Naive B cell (primary cell): ENCODE data around the gene RAB41. TPM values are rescaled to one million over a fixed set of nuclear protein-coding genes. Genes with fewer than 3 reads are reported as not detected.
"Not testable (repeated sequence)": the region's sequence is repeated elsewhere in the genome, so short reads cannot be mapped to it uniquely, and the experiment has no call there.

Experiments used
- ATAC-seq, 2 donors: fragments of 150-1000 bp; cut with Tn5 transposase; 2 replicates each; pipeline ENCODE4 v1.10.0; 2021; ENCODE audit warnings: low read depth in 2 of 2, mild to moderate bottlenecking in 2 of 2, moderate library complexity in 2 of 2
- DNase-seq: peaks from one replicate; pipeline ENCODE4 v3.0.0; 2022
- H3K27ac Mint-ChIP-seq, 6 donors: one replicate each; pipeline ENCODE4 v1.8.0; 2020 to 2022; ENCODE audit warnings: mild to moderate bottlenecking in 6 of 6, mixed read lengths in 6 of 6, moderate library complexity in 5 of 6, inconsistent platforms in 2 of 6
- H3K27me3 Mint-ChIP-seq, 3 donors: one replicate each; pipeline ENCODE4 v1.8.0; 2021 to 2022; ENCODE audit warnings: mixed read lengths in 3 of 3, mild to moderate bottlenecking in 1 of 3
- H3K36me3 Mint-ChIP-seq, 2 donors: one replicate each; pipeline ENCODE4 v1.8.0; 2020 to 2022; ENCODE audit warnings: mixed read lengths in 2 of 2, inconsistent platforms in 1 of 2, mild to moderate bottlenecking in 1 of 2
- H3K4me1 Mint-ChIP-seq, 3 donors: one replicate each; pipeline ENCODE4 v1.8.0; 2020 to 2022; ENCODE audit warnings: mixed read lengths in 3 of 3, inconsistent platforms in 1 of 3, mild to moderate bottlenecking in 1 of 3, moderate library complexity in 1 of 3
- H3K4me3 Mint-ChIP-seq, 8 donors: one replicate each; pipeline ENCODE4 v1.8.0; 2020 to 2022; ENCODE audit warnings: mild to moderate bottlenecking in 8 of 8, mixed read lengths in 8 of 8, moderate library complexity in 8 of 8, inconsistent platforms in 2 of 8
- H3K9me3 Mint-ChIP-seq, 7 donors: one replicate each; pipeline ENCODE4 v1.8.0; 2020 to 2022; ENCODE audit warnings: mixed read lengths in 7 of 7, mild to moderate bottlenecking in 5 of 7, inconsistent platforms in 2 of 7, moderate library complexity in 1 of 7
- polyA plus RNA-seq, 6 donors: library from polyadenylated mRNA; unstranded; fragments of 300-500 nt; fragmentation: Illumina TruSeq; gene quantifications; one replicate each; pipeline ENCODE4 v1.2.3, GENCODE V29; 2021; ENCODE audit warnings: low read depth in 6 of 6

Gene RAB41
- polyA plus RNA-seq = under 1 TPM in 1 of 6 donors, not detected in 5; 0.26 TPM

DNA sequence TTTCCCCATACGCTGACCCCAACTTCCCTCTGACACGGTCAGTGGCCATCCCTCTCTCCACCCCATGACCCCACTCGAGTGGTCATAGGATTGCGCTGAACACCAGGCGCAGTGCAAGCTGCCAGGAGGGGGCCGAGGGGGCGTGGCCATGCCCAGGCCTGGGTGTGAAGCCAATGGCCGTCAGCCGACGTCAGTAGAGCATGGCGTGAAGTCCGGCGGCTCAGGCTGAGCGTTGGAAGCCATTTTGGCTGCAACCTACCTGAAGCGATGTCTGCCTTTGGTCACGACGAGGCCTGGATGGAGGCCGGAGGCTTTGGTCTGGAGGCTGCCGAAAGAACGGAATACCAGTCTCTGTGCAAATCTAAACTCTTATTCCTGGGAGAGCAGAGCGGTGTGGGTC lies at the start of gene RAB41:
TSS of gene RAB41 (plus strand) at position 222 of the 400 bp plus-strand sequence. CDS start at position 268, 46 bp downstream.
- peaks cover 0 to 9% of the 10 kb centered on the region in 2 donors for H3K36me3 Mint-ChIP-seq
- no peak for ATAC-seq
- no peaks in the 10 kb centered on the region for H3K4me1 Mint-ChIP-seq
- no peak within 1 kb of the TSS for H3K4me3 Mint-ChIP-seq
- DNase-seq = no peak
- H3K27ac Mint-ChIP-seq = no peak within 1 kb of the TSS
- peaks cover 0 to 3% (median 0%) of the 10 kb centered on the region in 7 donors for H3K9me3 Mint-ChIP-seq
- no peaks in the 10 kb centered on the region for H3K27me3 Mint-ChIP-seq

DNA sequence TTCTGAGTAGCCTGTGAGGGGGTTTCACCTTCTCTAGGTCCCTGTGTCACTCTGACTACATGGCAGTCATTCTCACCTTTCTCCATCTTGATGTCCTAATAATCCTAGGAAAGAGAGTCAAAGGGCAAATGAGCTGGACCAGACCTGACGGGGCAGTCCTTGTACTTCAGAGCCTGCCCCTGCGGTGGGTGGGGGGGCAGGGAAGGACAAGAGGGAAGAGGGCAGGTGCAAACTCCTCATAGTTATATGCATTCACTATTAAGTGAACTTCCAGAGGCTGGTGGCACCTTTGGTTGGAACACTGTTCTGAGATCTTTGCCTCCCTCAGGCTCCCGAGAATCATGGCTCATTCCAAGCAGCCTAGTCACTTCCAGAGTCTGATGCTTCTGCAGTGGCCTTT lies 47.6 kb upstream of the RAB41 start, which contains the start of gene AWAT1:
TSS of gene AWAT1 (plus strand) at position 301 of the 400 bp plus-strand sequence. CDS start at position 342, 41 bp downstream.
- Mint-ChIP-seq H3K27ac (peak within 1 kb of the TSS in 2 of 6 donors; percentile 43 to 51), H3K36me3 (no peaks in the 10 kb centered on the region), H3K4me3 (no peak within 1 kb of the TSS), H3K9me3 (peaks cover 0 to 4% (median 0%) of the 10 kb centered on the region in 7 donors), H3K27me3 (peaks cover 0 to 10% (median 0%) of the 10 kb centered on the region in 3 donors), H3K4me1 (no peaks in the 10 kb centered on the region)
- DNase-seq (no peak), ATAC-seq (no peak)

DNA sequence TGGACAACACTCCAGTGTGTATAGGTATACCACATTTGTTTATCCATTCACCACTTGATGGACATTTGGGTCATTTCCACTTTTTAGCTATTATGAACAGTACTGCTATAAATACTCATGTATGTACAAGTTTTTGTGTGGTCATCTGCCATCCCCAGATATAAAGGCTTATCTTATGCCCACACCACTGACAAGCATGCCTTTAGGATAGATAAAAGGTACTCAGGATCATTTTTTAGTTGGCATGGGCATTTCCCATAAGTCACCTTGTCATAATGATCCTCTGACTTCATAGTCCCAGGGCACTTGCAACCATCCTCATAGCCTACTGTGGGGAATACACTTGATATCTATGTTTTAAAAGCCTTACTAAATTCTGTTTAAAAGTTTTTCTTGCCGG lies 41.2 kb upstream of the RAB41 start:
- ATAC-seq (no peak), DNase-seq (no peak)
- no peak overlapping the region for H3K27ac Mint-ChIP-seq
- no peaks in the 10 kb centered on the region for H3K4me1 Mint-ChIP-seq
- H3K9me3 Mint-ChIP-seq = no peaks in the 10 kb centered on the region
- H3K27me3 Mint-ChIP-seq = peaks cover 0 to 4% (median 0%) of the 10 kb centered on the region in 3 donors
- H3K4me3 Mint-ChIP-seq = no peak overlapping the region
- H3K36me3 Mint-ChIP-seq = no peaks in the 10 kb centered on the region

DNA sequence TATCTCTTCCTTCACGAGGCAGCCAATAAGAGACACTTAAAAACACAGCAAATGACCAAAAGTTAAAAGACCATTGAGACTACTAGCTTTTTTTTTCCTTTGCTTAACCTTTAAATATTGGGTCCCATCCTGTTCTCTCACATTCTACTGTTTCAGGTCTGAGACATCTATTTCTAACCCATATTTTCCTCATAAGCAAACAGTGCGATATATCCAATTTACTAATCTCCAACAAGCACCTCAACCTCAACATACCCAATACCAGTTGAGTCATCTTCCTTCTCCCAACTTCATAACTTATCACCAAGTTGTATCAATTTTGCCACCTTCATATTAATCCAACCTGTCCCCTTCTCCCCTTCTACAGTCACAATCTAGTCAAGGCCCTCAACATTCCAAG lies 40.5 kb upstream of the RAB41 start:
- no peak for ATAC-seq
- Mint-ChIP-seq H3K27ac (no peak overlapping the region), H3K9me3 (no peaks in the 10 kb centered on the region), H3K36me3 (no peaks in the 10 kb centered on the region), H3K4me3 (no peak overlapping the region), H3K27me3 (peaks cover 0 to 4% (median 0%) of the 10 kb centered on the region in 3 donors), H3K4me1 (no peaks in the 10 kb centered on the region)
- DNase-seq = no peak

DNA sequence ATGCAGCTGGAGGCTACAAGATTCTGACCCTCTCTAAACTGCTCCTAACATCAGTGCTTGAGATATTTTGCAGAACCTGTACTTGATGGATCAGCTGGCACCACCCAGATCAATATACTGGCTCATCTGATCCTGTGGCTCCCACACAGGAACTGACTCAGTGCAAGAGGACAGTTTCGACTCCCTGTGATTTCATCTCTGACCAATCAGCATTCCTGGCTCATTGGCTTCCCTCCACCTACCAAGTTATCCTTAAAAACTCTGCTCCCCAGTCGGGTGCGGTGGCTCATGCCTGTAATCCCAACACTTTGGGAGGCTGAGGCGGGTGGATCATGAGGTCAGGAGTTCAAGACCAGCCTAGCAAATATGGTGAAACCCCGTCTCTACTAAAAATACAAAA lies 38.4 kb upstream of the RAB41 start:
- H3K27ac Mint-ChIP-seq, H3K36me3 Mint-ChIP-seq, H3K4me1 Mint-ChIP-seq, H3K9me3 Mint-ChIP-seq, ATAC-seq, DNase-seq, H3K27me3 Mint-ChIP-seq, H3K4me3 Mint-ChIP-seq: not testable (repeated sequence)

DNA sequence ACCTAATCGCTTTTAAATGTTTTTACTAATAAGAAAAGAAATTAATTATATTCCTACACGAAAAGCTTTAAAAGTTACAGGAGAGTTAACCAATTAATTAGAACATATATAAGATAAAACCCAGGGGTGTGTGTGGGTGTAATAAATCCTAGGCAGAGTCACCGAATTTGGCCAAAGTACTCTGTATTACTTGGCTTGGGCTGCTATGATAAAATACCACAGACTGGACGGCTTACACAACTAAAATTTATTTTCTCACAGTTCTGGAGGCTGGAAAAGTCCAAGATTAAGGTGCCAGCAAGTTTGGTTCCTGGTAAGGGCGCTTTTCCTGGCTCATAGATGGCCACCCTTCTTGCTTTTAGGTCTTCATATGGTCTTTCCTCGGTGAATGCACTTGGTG lies 37.1 kb upstream of the RAB41 start:
- Mint-ChIP-seq H3K36me3 (no peaks in the 10 kb centered on the region), H3K27me3 (peaks cover 0 to 4% (median 0%) of the 10 kb centered on the region in 3 donors), H3K4me3 (no peak overlapping the region), H3K27ac (no peak overlapping the region), H3K4me1 (no peaks in the 10 kb centered on the region), H3K9me3 (no peaks in the 10 kb centered on the region)
- no peak for ATAC-seq
- no peak for DNase-seq

DNA sequence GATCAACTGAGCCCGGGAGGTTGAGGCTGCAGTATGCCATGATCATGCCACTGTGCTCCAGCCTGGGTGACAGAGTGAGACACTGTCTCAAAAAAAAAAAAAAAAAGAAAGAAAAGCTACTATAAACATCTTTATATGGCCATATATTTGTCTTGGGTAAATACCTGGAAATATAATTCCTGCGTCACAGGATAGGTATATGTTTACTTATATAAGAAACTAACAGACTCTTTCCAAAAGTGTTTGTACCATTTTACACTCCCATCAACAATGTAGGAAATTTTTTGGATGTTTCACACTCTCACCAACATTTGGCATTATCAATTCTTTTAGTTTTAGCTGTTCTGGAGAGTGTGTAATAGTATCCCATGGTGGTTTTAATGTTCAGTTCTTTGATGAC lies 34.7 kb upstream of the RAB41 start:
- Mint-ChIP-seq H3K27me3 (no peaks in the 10 kb centered on the region), H3K27ac (no peak overlapping the region), H3K9me3 (no peaks in the 10 kb centered on the region), H3K4me1 (no peaks in the 10 kb centered on the region), H3K36me3 (no peaks in the 10 kb centered on the region), H3K4me3 (no peak overlapping the region)
- no peak for DNase-seq
- no peak for ATAC-seq

DNA sequence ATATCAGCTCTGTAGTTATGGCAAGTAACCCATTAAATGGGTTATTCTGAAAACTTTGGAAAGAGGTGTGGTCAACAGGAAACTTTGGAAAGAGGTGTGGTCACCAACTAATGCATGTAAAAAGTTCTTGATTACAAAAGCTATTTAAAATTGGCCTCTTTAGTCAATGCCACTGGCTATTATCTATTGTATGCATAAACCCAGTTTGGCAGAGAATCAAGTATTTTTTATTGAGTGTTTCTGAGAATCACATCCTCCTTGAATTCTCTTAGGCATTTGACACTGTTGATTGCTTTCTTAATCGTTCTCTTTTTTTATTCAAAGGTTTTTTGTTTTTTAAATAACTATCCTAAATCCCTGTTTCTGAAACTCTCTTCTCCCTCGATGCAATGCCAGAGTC lies 29.5 kb upstream of the RAB41 start:
- H3K36me3 Mint-ChIP-seq = peaks cover 0 to 4% of the 10 kb centered on the region in 2 donors
- H3K9me3 Mint-ChIP-seq = no peaks in the 10 kb centered on the region
- no peak overlapping the region for H3K4me3 Mint-ChIP-seq
- ATAC-seq (no peak), DNase-seq (no peak)
- no peaks in the 10 kb centered on the region for H3K4me1 Mint-ChIP-seq
- H3K27ac Mint-ChIP-seq = no peak overlapping the region
- H3K27me3 Mint-ChIP-seq = no peaks in the 10 kb centered on the region

DNA sequence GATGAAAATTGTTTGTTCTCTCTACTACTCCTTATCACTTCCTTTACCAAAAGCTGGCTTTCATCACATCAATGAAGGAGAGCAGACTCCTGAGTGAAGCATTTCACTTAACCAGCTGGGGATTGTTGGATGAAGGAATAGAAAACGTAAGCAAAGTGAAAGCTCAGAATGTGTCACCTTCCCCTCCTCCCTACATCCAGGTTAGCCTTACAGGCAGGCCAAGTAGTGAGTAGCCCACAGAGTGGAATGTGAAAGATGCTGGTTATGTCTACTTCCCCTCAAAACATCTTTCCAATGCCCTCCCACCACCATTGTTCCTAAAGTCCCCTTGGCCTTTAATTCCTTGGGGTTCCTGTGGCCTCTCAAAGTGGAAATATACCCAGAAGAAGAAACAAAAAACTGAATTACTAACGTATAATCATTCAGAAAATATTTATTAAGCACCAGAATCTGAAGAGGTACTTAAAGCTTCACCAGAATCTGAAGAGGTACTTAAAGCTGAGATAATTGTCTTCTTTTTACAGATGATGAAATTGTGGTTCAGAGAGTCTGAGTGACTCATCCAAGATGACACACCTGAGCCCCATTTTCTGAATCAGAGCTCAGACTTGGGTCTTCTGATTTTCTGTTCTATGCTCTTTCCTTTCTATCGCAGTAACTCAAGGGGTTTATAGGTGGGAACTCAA lies 28.5 kb upstream of the RAB41 start:
- ATAC-seq (no peak), DNase-seq (no peak)
- H3K4me3 Mint-ChIP-seq = no peak overlapping the region
- no peaks in the 10 kb centered on the region for H3K9me3 Mint-ChIP-seq
- no peak overlapping the region for H3K27ac Mint-ChIP-seq
- no peaks in the 10 kb centered on the region for H3K27me3 Mint-ChIP-seq
- peaks cover 0 to 4% of the 10 kb centered on the region in 2 donors for H3K36me3 Mint-ChIP-seq
- H3K4me1 Mint-ChIP-seq = no peaks in the 10 kb centered on the region

DNA sequence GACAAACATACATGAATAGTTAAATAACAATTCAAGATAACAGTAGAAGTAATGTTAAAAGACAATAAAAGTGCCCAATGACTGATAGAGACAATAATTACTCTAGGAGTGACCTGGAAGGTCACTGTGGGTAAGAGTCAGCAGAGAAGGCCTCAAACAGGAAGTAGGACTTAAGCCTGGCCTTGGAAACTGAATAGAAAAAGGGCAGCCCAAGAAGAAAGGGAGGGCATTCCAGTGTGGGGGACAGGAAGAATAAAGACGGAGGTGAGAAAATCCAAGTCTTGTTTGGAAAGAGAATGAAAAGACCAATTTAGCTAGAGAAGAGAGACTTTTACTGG lies 27.9 kb upstream of the RAB41 start:
- Mint-ChIP-seq H3K9me3 (no peaks in the 10 kb centered on the region), H3K27me3 (no peaks in the 10 kb centered on the region)

DNA sequence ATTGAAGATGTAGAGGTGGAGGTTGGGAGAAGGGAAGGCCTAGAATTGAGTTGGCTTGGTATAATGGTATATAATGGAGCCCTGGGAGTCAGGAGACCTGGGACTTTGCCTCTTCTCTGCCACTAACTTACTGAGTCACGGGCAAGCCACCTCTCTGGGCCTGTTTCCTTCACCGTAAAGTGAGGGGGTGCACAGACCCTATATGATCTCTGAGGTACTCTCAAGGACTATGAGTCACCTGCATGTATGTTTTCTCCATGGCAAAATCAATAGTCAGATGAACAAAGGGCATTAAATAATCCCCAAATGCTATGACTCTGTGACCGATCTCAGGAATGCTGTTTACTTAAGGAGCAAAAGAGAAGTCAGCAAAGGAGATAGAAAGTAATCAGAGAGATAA lies 27.1 kb upstream of the RAB41 start:
- Mint-ChIP-seq H3K27me3 (no peaks in the 10 kb centered on the region), H3K9me3 (no peaks in the 10 kb centered on the region), H3K4me3 (no peak overlapping the region), H3K27ac (no peak overlapping the region), H3K36me3 (peaks cover 0 to 4% of the 10 kb centered on the region in 2 donors), H3K4me1 (no peaks in the 10 kb centered on the region)
- DNase-seq = no peak
- no peak for ATAC-seq

More for the DNA sequence above, 27.9 kb upstream of the RAB41 start:
- Mint-ChIP-seq H3K4me1 (no peaks in the 10 kb centered on the region), H3K4me3 (no peak overlapping the region), H3K36me3 (peaks cover 0 to 4% of the 10 kb centered on the region in 2 donors), H3K27ac (no peak overlapping the region)
- no peak for ATAC-seq
- no peak for DNase-seq

DNA sequence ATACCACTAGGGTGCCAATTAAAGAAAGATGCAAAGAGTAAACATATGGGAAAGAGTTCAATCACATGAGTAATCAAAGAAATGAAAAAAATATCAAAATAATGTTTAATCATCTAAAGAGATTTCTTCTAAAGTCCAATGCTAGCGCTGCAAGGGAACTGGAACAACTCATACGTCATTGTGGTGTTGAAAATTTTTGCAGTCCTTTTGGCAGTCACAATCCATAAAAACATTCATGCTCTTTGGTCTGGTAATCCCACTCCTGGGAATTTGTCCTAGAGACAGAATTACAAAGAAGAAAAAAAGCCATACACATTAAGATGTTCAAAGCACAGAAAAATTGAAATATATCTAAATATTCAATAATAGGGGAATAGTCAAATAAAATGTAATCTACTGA lies 26.5 kb upstream of the RAB41 start:
- no peaks in the 10 kb centered on the region for H3K4me1 Mint-ChIP-seq
- no peak for ATAC-seq
- no peak for DNase-seq
- no peak overlapping the region for H3K4me3 Mint-ChIP-seq
- no peaks in the 10 kb centered on the region for H3K9me3 Mint-ChIP-seq
- peaks cover 0 to 4% of the 10 kb centered on the region in 2 donors for H3K36me3 Mint-ChIP-seq
- H3K27ac Mint-ChIP-seq = no peak overlapping the region
- H3K27me3 Mint-ChIP-seq = no peaks in the 10 kb centered on the region

DNA sequence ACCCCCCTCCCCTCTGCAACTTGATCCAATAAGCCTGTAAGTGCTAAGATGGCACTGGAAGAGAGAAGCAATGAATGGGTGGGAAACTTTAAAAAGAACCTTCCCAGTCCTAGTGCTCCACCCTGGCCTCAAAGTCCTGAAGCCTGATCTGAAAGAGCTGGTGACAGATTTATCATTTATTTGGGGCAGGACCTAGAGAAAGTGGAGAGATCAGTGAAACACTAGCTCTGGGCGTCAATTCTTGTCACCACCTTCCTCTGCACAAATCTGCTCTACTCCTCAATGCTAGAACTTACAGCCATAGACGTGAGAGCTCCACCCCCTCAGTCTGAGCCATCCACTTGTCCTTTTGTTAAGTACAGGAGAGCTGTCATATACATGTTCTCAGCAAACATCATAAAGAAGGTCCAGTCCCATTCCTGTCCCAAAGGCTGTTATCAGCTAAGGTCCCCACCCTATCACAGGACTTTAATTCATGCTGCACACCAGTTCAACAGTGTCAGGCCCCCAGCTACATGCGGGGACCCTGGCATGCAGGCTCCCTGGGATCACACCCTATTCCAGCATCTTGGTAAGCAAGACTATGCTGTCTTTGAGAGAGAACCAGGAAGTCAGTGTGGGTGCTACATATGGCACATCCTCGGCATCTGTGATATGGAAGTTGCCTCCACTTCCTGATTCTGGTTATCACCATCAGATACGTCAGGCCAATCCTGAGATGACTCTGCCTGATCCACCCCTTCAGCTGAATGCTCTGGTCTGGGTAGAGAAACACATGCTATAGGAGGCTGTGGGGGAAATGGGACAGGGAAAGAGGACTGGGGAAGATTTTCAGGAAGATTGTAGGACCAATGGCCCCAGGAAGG lies 24.3 kb upstream of the RAB41 start:
- H3K27ac Mint-ChIP-seq = peak overlapping the region in 1 of 6 donors; percentile 45
- no peak overlapping the region for H3K4me3 Mint-ChIP-seq
- DNase-seq (no peak), ATAC-seq (no peak)
- H3K4me1 Mint-ChIP-seq = no peaks in the 10 kb centered on the region
- H3K9me3 Mint-ChIP-seq = peaks cover 0 to 2% (median 0%) of the 10 kb centered on the region in 7 donors
- H3K36me3 Mint-ChIP-seq = peaks cover 0 to 4% of the 10 kb centered on the region in 2 donors
- H3K27me3 Mint-ChIP-seq = no peaks in the 10 kb centered on the region

DNA sequence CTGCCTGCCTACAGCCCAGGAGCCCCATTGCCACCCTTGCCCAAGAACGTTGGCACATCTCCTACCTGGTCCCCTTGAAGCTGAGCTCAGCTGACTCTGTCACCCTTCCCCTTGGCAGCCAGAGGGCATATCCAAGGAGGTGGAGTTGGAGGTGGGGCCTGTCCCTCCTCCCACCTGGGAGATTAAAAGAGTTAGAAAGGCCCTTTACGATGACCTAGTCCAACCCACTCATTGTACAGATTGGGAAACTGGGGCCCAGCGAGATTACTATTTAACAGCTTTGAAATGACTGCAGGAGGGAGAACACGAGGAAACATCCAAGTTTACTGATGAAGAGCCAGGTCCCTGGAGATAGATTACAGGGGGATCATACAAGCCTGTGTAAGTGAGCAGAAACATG lies 21.9 kb upstream of the RAB41 start, which contains the start of gene P2RY4:
TSS of gene P2RY4 (minus strand) at position 101 of the 400 bp plus-strand sequence. CDS start 580 bp downstream, outside the sequence.
- Mint-ChIP-seq H3K27ac (no peak within 1 kb of the TSS), H3K36me3 (no peaks in the 10 kb centered on the region), H3K4me1 (no peaks in the 10 kb centered on the region), H3K4me3 (no peak within 1 kb of the TSS), H3K27me3 (peaks cover 0 to 14% (median 0%) of the 10 kb centered on the region in 3 donors), H3K9me3 (peaks cover 0 to 2% (median 0%) of the 10 kb centered on the region in 7 donors)
- DNase-seq = no peak
- ATAC-seq = no peak
